GM13977 (cell line): ENCODE data around the gene ZFAND3.

Source experiments
- DNase-seq: peaks from one replicate; pipeline ENCODE4 v3.0.0; 2012; ENCODE audit warnings: low spot score
- in situ Hi-C: fragments of 300-500 bp; cut with MboI; formaldehyde crosslinking; loops from one replicate; pipeline ENCODE4 v1.12.0; 2022; ENCODE audit warnings: low sequenced_read_pairs, low pct_unique_long_range_greater_than_20kb, mixed read lengths, inconsistent platforms; ENCODE audit not compliant: unreplicated experiment
- TF ChIP-seq, protein P1 (sequence below): IDR thresholded peaks from 2 replicates; pipeline ENCODE4 v1.5.1; 2012; ENCODE audit warnings: mild to moderate bottlenecking, control low read depth; ENCODE audit not compliant: insufficient read depth; ENCODE audit errors: extremely low read depth, missing control alignments

The ZFAND3 gene

GRCh38 chr6:38166411-38167240 is 347.1 kb downstream of the ZFAND3 start:
- DNase-seq, result no peak
- in situ Hi-C loops, result no loop called here
- TF ChIP-seq, protein P1, sequence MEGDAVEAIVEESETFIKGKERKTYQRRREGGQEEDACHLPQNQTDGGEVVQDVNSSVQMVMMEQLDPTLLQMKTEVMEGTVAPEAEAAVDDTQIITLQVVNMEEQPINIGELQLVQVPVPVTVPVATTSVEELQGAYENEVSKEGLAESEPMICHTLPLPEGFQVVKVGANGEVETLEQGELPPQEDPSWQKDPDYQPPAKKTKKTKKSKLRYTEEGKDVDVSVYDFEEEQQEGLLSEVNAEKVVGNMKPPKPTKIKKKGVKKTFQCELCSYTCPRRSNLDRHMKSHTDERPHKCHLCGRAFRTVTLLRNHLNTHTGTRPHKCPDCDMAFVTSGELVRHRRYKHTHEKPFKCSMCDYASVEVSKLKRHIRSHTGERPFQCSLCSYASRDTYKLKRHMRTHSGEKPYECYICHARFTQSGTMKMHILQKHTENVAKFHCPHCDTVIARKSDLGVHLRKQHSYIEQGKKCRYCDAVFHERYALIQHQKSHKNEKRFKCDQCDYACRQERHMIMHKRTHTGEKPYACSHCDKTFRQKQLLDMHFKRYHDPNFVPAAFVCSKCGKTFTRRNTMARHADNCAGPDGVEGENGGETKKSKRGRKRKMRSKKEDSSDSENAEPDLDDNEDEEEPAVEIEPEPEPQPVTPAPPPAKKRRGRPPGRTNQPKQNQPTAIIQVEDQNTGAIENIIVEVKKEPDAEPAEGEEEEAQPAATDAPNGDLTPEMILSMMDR, result no peak

GRCh38 chr6:38167598-38167997 is 348.1 kb downstream of the ZFAND3 start:
- in situ Hi-C loops, result no loop called here
- DNase-seq, result no peak
- TF ChIP-seq, protein P1, result no peak

DNA sequence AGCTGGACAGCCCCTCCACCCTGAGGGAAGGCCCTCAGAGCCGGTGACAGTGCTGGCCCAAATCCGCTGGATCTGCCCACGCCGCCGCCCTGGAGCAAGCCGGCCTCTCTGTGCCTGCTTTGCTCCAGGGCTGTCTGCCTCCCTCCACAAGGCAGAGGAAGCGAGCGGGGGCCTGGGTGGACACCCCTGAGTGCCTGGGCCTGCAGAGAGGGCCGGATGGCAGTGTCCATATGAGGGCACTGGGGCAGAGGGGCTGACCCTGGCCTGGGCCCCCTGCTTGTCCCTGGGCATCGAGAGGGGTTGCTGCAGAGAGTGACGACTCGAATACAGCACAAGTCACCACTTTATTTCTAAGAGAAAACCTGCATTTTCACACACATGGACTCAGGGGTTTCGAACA is 348.6 kb downstream of the ZFAND3 start:
- DNase-seq, result no peak
- in situ Hi-C loops, result no loop called here
- TF ChIP-seq, protein P1, result no peak

- no peak for DNase-seq
- TF ChIP-seq, protein P1, result no peak
- in situ Hi-C loops, result no loop called here
Measured at GRCh38 chr6:38168699-38169098, 349.2 kb downstream of the ZFAND3 start.

DNA sequence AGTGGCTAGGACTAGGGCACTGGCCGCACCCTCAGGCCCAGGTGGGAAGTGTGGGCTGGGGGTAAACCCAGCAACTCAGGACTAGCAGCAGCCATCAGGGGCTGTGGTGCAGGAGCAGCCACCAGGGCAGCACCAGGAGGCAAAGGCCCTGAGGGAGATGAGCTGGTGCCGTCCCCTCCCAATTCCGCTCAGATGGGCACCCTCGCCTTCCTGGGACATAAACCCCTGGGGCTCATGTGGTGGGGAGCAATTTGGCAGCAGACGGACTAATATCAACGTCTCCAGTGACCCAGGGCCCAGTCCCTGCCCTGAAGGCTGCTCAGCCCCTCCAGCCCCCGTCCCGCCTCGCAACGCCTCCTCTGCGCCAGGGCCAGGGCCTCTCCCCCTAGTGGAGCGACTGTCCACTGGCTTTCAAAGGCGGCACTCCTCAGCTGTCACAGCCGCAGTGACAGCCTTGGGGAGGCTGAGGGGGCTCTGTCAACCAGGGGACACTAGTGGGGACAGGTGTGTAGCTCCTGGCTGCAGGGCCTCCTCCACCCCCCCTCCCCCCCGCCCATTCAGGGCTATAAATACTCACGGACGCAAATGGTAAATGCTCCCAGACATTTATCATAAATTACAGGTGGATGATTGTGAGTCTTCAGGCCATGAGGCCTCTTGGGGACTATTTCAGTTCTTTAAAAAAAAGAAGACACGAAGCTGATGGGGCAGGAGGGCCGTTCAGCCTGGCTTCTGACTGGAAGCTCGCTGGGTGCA is 349.9 kb downstream of the ZFAND3 start:
- TF ChIP-seq, protein P1, result no peak
- no peak for DNase-seq

GRCh38 chr6:38169977-38170526 is 350.5 kb downstream of the ZFAND3 start:
- in situ Hi-C loops, result no loop called here
- DNase-seq, result no peak

More for the DNA sequence above, 349.9 kb downstream of the ZFAND3 start:
- in situ Hi-C loops, result no loop called here

More at GRCh38 chr6:38169977-38170526, 350.5 kb downstream of the ZFAND3 start:
- TF ChIP-seq, protein P1, result no peak
